Testis (tissue), 3 donors: Measurements from ENCODE around the gene IL12B. TPM values are rescaled to one million over a fixed set of nuclear protein-coding genes. Genes with fewer than 3 reads are reported as not detected.
"Not testable (repeated sequence)": the region's sequence is repeated elsewhere in the genome, so short reads cannot be mapped to it uniquely, and the experiment has no call there.

Source experiments
- DNase-seq: peaks from one replicate; pipeline ENCODE4 v3.0.0-alpha.2; 2019
- H3K27ac ChIP-seq, 2 donors: fragments of 200-600 bp; sonication (generic); one replicate each; pipeline ENCODE4 v1.5.1; 2019
- H3K27me3 ChIP-seq: fragments of 200-600 bp; sonication (generic); one replicate; pipeline ENCODE4 v1.5.1; 2019
- H3K36me3 ChIP-seq: fragments of 200-600 bp; sonication (generic); one replicate; pipeline ENCODE4 v1.5.1; 2017; ENCODE audit warnings: low read depth; ENCODE audit errors: missing control alignments
- H3K4me1 ChIP-seq: fragments of 200-600 bp; sonication (generic); one replicate; pipeline ENCODE4 v1.5.1; 2019
- H3K4me3 ChIP-seq, 2 donors: fragments of 200-600 bp; sonication (generic); one replicate each; pipeline ENCODE4 v1.5.1; 2017 to 2019
- H3K9me3 ChIP-seq: fragments of 200-600 bp; sonication (generic); one replicate; pipeline ENCODE4 v1.5.1; 2017
- POLR2A ChIP-seq: fragments of 450-650 bp; IDR thresholded peaks from one replicate; pipeline ENCODE4 v1.6.1; 2017; ENCODE audit warnings: antibody characterized with exemption, mild to moderate bottlenecking, moderate library complexity
- WGBS, 2 donors: methylation state at CpG; one replicate each; pipeline ENCODE4 v1.1.5; 2018; 5-methylcytosine and 5-hydroxymethylcytosine counted together
- intact Hi-C: fragments of 100-400 bp; cut with DNase I; formaldehyde crosslinking; loops from one replicate; pipeline ENCODE4 v1.15.1; 2023; ENCODE audit warnings: low total_unique reads
- polyA plus RNA-seq: library from polyadenylated mRNA; stranded (reverse); fragments of 350-450 nt; fragmentation: Illumina TruSeq; extraction: RNeasy Lipid Tissue Mini Kit (QIAGEN cat#74804); gene quantifications from one replicate; pipeline ENCODE4 v1.2.3, GENCODE V29; 2014; ENCODE audit warnings: low read depth, low replicate concordance; ENCODE audit not compliant: insufficient read depth
- total RNA-seq, 2 donors: library from RNA; depleted of rRNA; stranded (reverse); fragments of >200 nt; gene quantifications; one replicate each; pipeline ENCODE4 v1.2.3, GENCODE V29; 2016
- TF ChIP-seq, protein P1 (sequence below), 3 experiments: fragments of 450-650 bp in 2 of 3; fragments of 200-600 bp in 1 of 3; sonication (generic) in 1 of 3; IDR thresholded peaks; one replicate each; pipeline ENCODE4 v1.5.1; 2016 to 2019; ENCODE audit warnings: antibody characterized with exemption in 3 of 3, mild to moderate bottlenecking in 2 of 3, moderate library complexity in 1 of 3

The IL12B gene
- total and polyA plus RNA-seq, 3 donors from 2014 or later = 0.15 TPM; not detected in 2

DNA sequence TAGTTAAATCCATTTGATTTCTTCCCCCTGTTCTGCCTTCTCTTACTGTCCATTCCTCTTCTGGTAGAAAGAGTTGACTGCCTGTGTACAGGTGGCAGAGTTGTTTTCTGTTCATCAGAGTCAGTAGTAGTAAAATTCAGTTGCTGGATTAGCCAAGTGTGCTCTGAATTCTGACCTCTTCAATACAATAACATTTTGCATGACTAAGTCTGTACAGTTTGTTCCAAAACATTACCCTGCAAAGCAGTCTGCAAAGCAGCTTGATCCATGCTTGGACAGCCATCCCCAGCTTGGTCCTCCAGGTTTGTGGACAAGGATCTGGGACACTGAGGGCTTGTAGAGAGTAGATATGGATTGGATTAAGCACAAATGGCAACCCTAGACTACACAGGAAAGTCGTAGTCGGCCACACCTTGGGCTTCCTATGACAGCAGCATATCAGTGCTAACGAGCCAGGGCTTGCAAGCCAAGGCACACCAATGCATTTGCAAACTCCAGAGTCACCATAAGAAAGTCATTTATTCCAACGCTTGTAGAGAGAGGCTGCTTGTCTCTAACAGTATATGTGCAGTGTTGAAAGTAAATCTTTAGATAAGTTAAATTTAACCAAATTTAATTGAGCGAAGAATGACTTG lies 25.2 kb downstream of the IL12B start:
- Histone ChIP-seq H3K27me3 (no peaks in the 10 kb centered on the region), H3K4me1 (no peaks in the 10 kb centered on the region), H3K4me3 (no peak overlapping the region), H3K27ac (no peak overlapping the region), H3K36me3 (no peaks in the 10 kb centered on the region), H3K9me3 (no peaks in the 10 kb centered on the region)
- intact Hi-C loops = no loop called here
- WGBS, 2 donors = 66 to 90% methylated on average over 5 of the region's 5 CpGs
- DNase-seq = no peak
- TF ChIP-seq, protein P1, sequence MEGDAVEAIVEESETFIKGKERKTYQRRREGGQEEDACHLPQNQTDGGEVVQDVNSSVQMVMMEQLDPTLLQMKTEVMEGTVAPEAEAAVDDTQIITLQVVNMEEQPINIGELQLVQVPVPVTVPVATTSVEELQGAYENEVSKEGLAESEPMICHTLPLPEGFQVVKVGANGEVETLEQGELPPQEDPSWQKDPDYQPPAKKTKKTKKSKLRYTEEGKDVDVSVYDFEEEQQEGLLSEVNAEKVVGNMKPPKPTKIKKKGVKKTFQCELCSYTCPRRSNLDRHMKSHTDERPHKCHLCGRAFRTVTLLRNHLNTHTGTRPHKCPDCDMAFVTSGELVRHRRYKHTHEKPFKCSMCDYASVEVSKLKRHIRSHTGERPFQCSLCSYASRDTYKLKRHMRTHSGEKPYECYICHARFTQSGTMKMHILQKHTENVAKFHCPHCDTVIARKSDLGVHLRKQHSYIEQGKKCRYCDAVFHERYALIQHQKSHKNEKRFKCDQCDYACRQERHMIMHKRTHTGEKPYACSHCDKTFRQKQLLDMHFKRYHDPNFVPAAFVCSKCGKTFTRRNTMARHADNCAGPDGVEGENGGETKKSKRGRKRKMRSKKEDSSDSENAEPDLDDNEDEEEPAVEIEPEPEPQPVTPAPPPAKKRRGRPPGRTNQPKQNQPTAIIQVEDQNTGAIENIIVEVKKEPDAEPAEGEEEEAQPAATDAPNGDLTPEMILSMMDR (IDR thresholded peaks at IDR 0.05) = no peak
- TF ChIP-seq POLR2A = no peak

DNA sequence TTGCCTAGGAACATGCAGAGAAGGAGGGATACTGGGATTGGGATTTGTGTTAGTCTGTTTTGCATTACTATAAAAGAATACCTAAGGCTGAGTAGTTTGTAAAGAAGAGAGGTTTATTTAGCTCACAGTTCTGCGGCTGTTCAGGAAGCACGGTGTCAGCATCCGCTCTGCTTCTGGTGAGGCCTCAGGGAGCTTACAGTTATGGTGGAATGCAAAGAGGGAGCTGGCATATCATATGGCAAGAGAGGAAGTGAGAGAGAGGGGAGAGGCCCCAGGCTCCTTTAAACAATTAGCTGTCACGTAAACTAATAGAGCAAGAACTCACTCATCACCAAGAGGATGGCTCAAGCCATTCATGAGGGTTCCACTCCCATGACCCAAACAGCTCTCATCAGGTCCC lies 27.0 kb downstream of the IL12B start:
- H3K27ac ChIP-seq = no peak overlapping the region
- TF ChIP-seq, protein P1 (IDR thresholded peaks at IDR 0.05) = no peak
- TF ChIP-seq POLR2A = no peak
- no peak for DNase-seq
- intact Hi-C loops = no loop called here
- 96 to 100% methylated on average over 4 of the region's 4 CpGs for WGBS, 2 donors
- H3K4me1 ChIP-seq = no peaks in the 10 kb centered on the region
- H3K36me3 ChIP-seq = no peaks in the 10 kb centered on the region
- no peaks in the 10 kb centered on the region for H3K27me3 ChIP-seq
- H3K4me3 ChIP-seq = no peak overlapping the region
- no peaks in the 10 kb centered on the region for H3K9me3 ChIP-seq

DNA sequence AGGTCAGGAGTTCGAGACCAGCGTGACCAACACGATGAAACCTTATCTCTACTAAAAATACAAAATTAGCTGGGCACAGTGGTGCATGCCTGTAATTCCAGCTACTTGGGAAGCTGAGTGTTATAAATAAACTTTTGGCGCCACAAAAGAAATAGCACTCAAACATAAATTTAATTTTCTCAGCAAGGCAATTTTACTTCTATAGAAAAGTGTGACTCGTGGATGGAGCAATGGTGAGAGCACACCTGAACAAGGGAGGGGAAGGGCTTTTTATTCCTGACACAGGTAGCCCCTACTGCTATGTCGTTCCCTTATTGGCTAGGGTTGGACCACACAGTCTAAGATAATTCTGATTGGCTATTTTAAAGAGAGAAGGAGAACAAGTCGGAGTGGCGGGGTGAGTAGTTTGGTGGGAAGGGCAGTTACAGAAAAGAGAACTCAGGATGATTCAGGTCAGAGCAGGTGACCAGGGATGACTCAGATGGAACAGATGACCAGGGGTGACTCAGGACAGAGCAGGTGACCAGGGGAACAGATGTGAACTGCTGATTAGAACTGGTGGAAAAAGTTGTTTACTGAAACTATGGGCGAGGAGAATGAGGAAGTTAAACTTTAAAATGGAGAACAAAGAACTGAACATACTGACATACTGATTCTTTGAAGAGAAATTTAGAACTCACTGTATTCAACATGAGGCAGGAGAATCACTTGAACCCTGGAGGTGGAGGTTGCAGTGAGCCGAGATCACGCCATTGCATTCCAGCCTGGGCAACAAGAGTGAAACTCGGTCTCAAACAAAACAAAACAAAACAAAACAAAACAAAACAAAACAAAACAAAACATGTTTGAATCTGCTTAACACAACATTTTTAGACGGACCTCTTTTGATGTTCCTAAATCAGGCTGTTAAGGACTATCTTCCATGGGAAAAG lies 28.1 kb downstream of the IL12B start:
- H3K36me3 ChIP-seq, H3K27ac ChIP-seq, H3K4me3 ChIP-seq, DNase-seq, H3K27me3 ChIP-seq, H3K4me1 ChIP-seq, H3K9me3 ChIP-seq, intact Hi-C loops: not testable (repeated sequence)
- WGBS, 2 donors = 84 to 89% methylated on average over 13 of the region's 13 CpGs

DNA sequence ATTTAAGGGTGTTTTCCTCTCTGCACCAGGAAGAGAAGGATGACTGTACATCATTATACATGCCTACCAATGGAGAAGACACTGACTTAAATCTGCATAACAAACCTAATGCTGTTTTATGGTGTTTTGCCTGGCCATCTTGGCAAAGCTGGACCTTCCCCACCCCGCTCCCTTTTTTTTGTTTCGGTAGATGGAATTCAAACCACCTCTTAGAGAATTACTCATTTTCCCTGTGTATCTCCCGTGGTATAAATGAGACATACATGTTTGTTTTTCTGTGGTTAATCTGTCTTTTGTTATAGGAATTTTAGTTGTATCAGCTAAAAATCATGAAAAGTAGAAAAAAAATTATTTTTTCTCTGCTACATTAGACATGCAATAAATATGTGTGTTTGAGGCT lies 28.8 kb downstream of the IL12B start:
- Histone ChIP-seq H3K4me3 (no peak overlapping the region), H3K36me3 (no peaks in the 10 kb centered on the region), H3K4me1 (no peaks in the 10 kb centered on the region), H3K27ac (no peak overlapping the region), H3K27me3 (no peaks in the 10 kb centered on the region), H3K9me3 (no peaks in the 10 kb centered on the region)
- no peak for DNase-seq
- intact Hi-C loops = no loop called here
- TF ChIP-seq, protein P1 (IDR thresholded peaks at IDR 0.05) = no peak
- no peak for TF ChIP-seq POLR2A
- 92 to 97% methylated on average over 3 of the region's 3 CpGs for WGBS, 2 donors

DNA sequence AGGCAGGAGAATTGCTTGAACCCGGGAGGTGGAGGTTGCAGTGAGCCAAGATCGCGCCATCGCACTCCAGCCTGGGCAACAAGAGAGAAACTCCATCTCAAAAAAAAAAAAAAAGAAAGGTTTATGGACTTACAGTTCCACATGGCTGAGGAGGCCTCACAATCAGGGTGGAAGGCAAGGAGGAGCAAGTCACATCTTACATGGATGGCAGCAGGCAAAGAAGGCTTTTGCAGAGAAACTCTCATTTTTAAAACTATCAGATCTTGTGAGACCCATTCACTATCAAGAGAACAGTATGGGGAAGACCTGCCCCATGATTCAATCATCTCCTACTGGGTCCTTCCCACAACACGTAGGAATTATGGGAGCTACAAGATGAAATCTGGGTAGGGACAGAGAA lies 33.0 kb downstream of the IL12B start:
- 93 to 96% methylated on average over 5 of the region's 5 CpGs for WGBS, 2 donors
- H3K4me1 ChIP-seq, intact Hi-C loops, H3K9me3 ChIP-seq, H3K27me3 ChIP-seq, H3K4me3 ChIP-seq, H3K27ac ChIP-seq, DNase-seq, H3K36me3 ChIP-seq: not testable (repeated sequence)
